HG03432 (cell line): ENCODE data around the gene MRPL57.
"Not testable (repeated sequence)": the region's sequence is repeated elsewhere in the genome, so short reads cannot be mapped to it uniquely, and the experiment has no call there.

Experiments used
- ATAC-seq: cut with Tn5 transposase; IDR thresholded peaks from one replicate; pipeline ENCODE4 v1.9.1; 2021; ENCODE audit warnings: mild to moderate bottlenecking, moderate library complexity; ENCODE audit not compliant: unreplicated experiment

The MRPL57 gene

GRCh38 chr13:21186410-21186809 is 10.0 kb downstream of the MRPL57 start:
- ATAC-seq: not testable (repeated sequence)

GRCh38 chr13:21194756-21195155 is 18.3 kb downstream of the MRPL57 start:
- not testable (repeated sequence) for ATAC-seq

GRCh38 chr13:21197606-21198225 is 21.3 kb downstream of the MRPL57 start:
- ATAC-seq: not testable (repeated sequence)

GRCh38 chr13:21198391-21198790 is 21.9 kb downstream of the MRPL57 start:
- not testable (repeated sequence) for ATAC-seq

- ATAC-seq: not testable (repeated sequence)
Measured at GRCh38 chr13:21201456-21202190, 25.2 kb downstream of the MRPL57 start.

GRCh38 chr13:21202767-21203531 is 26.5 kb downstream of the MRPL57 start:
- no peak for ATAC-seq

- ATAC-seq: no peak
Measured at GRCh38 chr13:21208652-21209154, 32.2 kb downstream of the MRPL57 start.

- ATAC-seq: no peak
Measured at GRCh38 chr13:21212138-21212775, 35.8 kb downstream of the MRPL57 start.

GRCh38 chr13:21215419-21215818 is 39.0 kb downstream of the MRPL57 start:
- ATAC-seq: not testable (repeated sequence)

GRCh38 chr13:21216332-21216731 is 39.9 kb downstream of the MRPL57 start:
- no peak for ATAC-seq

GRCh38 chr13:21218351-21219035 is 42.0 kb downstream of the MRPL57 start:
- peak; percentile 98 for ATAC-seq

GRCh38 chr13:21219036-21219381 is 42.6 kb downstream of the MRPL57 start:
- ATAC-seq: no peak

GRCh38 chr13:21219716-21220115 is 43.3 kb downstream of the MRPL57 start:
- ATAC-seq: not testable (repeated sequence)

GRCh38 chr13:21221268-21221667 is 44.8 kb downstream of the MRPL57 start:
- ATAC-seq: no peak

- ATAC-seq: no peak
Measured at GRCh38 chr13:21225082-21225481, 48.6 kb downstream of the MRPL57 start.

GRCh38 chr13:21225841-21226581 is 49.6 kb downstream of the MRPL57 start:
- ATAC-seq: no peak

- ATAC-seq: no peak
Measured at GRCh38 chr13:21227917-21228316, 51.5 kb downstream of the MRPL57 start.
